A549 (cell line): ENCODE measurements around the gene MAPKAP1. TPM values are rescaled to one million over a fixed set of nuclear protein-coding genes. Genes with fewer than 3 reads are reported as not detected.

ENCODE experiments used
- ATAC-seq, 2 experiments: fragments of 200-7000 bp in 1 of 2; fragments of >200 bp in 1 of 2; cut with Nextera tagmentation in 1 of 2; cut with Tn5 transposase in 1 of 2; 3 replicates each; pipeline versions ENCODE4 v1.8.0 to v1.9.1; 2018 to 2020; ENCODE audit warnings: mild to moderate bottlenecking in 1 of 2, moderate library complexity in 1 of 2
- CTCF ChIA-PET: fragments of 300-600 bp; sonication (Branson Sonifier 250); formaldehyde crosslinking; extraction: SDS; loops from one replicate; lab custom pipeline; 2021; ENCODE audit warnings: antibody characterized with exemption, inconsistent platforms; lab: Yijun Ruan, JAX
- POLR2A ChIA-PET: fragments of 350-600 bp; formaldehyde crosslinking; extraction: SDS; loops from one replicate; lab custom pipeline; 2021; ENCODE audit warnings: antibody characterized with exemption, inconsistent platforms; lab: Yijun Ruan, JAX
- DNase-seq, 2 experiments: peaks; one replicate each; pipeline versions ENCODE4 v3.0.0 to v3.0.0-alpha.2; 2011 to 2016; ENCODE audit warnings: low read depth in 1 of 2, low spot score in 1 of 2
- FAIRE-seq: peaks from 2 replicates; lab custom pipeline; 2011; peaks lifted over from hg19 to GRCh38; lab: Jason Lieb, UNC
- H3K27ac ChIP-seq, 2 experiments: fragments of >200 bp; sonication (Bioruptor Twin); formaldehyde crosslinking; 3 replicates each; pipeline ENCODE4 v1.5.1; 2016 to 2017
- H3K4me1 ChIP-seq: fragments of >200 bp; sonication (Bioruptor Twin); formaldehyde crosslinking; 3 replicates; pipeline ENCODE4 v1.6.1; 2016
- H3K4me2 ChIP-seq: fragments of >200 bp; sonication (Bioruptor Twin); formaldehyde crosslinking; 3 replicates; pipeline ENCODE4 v1.6.1; 2016
- H3K4me3 ChIP-seq: fragments of >200 bp; sonication (Bioruptor Twin); formaldehyde crosslinking; 3 replicates; pipeline ENCODE4 v1.5.1; 2016
- H3K9me3 ChIP-seq: fragments of >200 bp; sonication (Bioruptor Twin); formaldehyde crosslinking; 3 replicates; pipeline ENCODE4 v1.6.1; 2016
- BHLHE40 ChIP-seq: IDR thresholded peaks from 2 replicates; pipeline ENCODE4 v1.6.1; 2012; ENCODE audit warnings: low read depth, low read length, inconsistent platforms
- CBX2 ChIP-seq: fragments of 200-600 bp; sonication (generic); IDR thresholded peaks from 2 replicates; pipeline ENCODE4 v1.6.1; 2016; ENCODE audit warnings: low read depth, mild to moderate bottlenecking, borderline replicate concordance
- CHD2 ChIP-seq: fragments of 150-350 bp; IDR thresholded peaks from 2 replicates; pipeline ENCODE4 v1.6.1; 2014; ENCODE audit warnings: low read length; ENCODE audit not compliant: partially characterized antibody
- E2F6 ChIP-seq: IDR thresholded peaks from 2 replicates; pipeline ENCODE4 v1.6.1; 2012; ENCODE audit warnings: low read depth, borderline replicate concordance
- EHF ChIP-seq: fragments of 250-450 bp; sonication (Bioruptor Pico); IDR thresholded peaks from 2 replicates; pipeline ENCODE4 v1.5.0; 2020; ENCODE audit warnings: mild to moderate bottlenecking
- FOSB ChIP-seq: fragments of 250-450 bp; sonication (Bioruptor Pico); IDR thresholded peaks from 2 replicates; pipeline ENCODE4 v1.5.0; 2020; ENCODE audit warnings: mild to moderate bottlenecking, moderate library complexity
- FOXS1 ChIP-seq: fragments of 250-450 bp; sonication (Bioruptor Pico); IDR thresholded peaks from 2 replicates; pipeline ENCODE4 v1.5.0; 2020; ENCODE audit warnings: mild to moderate bottlenecking, moderate library complexity
- HDAC2 ChIP-seq: fragments of 200-600 bp; sonication (generic); IDR thresholded peaks from 2 replicates; pipeline ENCODE4 v1.6.1; 2016
- HEYL ChIP-seq: fragments of 250-450 bp; sonication (Bioruptor Pico); IDR thresholded peaks from 2 replicates; pipeline ENCODE4 v1.8.0; 2021; ENCODE audit warnings: mild to moderate bottlenecking, moderate library complexity
- HOXA7 ChIP-seq: fragments of 250-450 bp; sonication (Bioruptor Pico); IDR thresholded peaks from 2 replicates; pipeline ENCODE4 v1.5.0; 2020; ENCODE audit warnings: mild to moderate bottlenecking, moderate library complexity
- HOXB13 ChIP-seq: fragments of 250-450 bp; sonication (Bioruptor Pico); IDR thresholded peaks from 2 replicates; pipeline ENCODE4 v1.5.0; 2020; ENCODE audit warnings: low read depth, mild to moderate bottlenecking, moderate library complexity
- KDM5A ChIP-seq: fragments of 200-600 bp; sonication (generic); IDR thresholded peaks from 2 replicates; pipeline ENCODE4 v1.6.1; 2016; ENCODE audit warnings: antibody characterized with exemption, mild to moderate bottlenecking
- MAFK ChIP-seq: fragments of 450-650 bp; IDR thresholded peaks from 2 replicates; pipeline ENCODE4 v1.6.1; 2014; ENCODE audit not compliant: partially characterized antibody
- MAZ ChIP-seq: fragments of 150-350 bp; IDR thresholded peaks from 2 replicates; pipeline ENCODE4 v1.6.1; 2014; ENCODE audit warnings: antibody characterized with exemption, low read depth, low read length, borderline replicate concordance
- NFE2L2 ChIP-seq: fragments of 150-350 bp; conservative IDR thresholded peaks from 2 replicates; pipeline ENCODE4 v1.6.1; 2014; ENCODE audit warnings: low read length
- RCOR1 ChIP-seq: fragments of 150-350 bp; IDR thresholded peaks from 2 replicates; pipeline ENCODE4 v1.6.1; 2014; ENCODE audit warnings: antibody characterized with exemption, low read length, low read depth
- RNF2 ChIP-seq: fragments of 200-600 bp; sonication (generic); IDR thresholded peaks from 2 replicates; pipeline ENCODE4 v1.6.1; 2016; ENCODE audit warnings: low read depth, mild to moderate bottlenecking, antibody characterized with exemption, moderate library complexity, borderline replicate concordance
- TFCP2L1 ChIP-seq: fragments of 250-450 bp; sonication (Bioruptor Pico); IDR thresholded peaks from 2 replicates; pipeline ENCODE4 v1.5.0; 2021; ENCODE audit warnings: mild to moderate bottlenecking
- ZC3H11A ChIP-seq: fragments of 450-650 bp; IDR thresholded peaks from 2 replicates; pipeline ENCODE4 v1.6.1; 2014; ENCODE audit warnings: antibody characterized with exemption, mild to moderate bottlenecking
- ZFP36 ChIP-seq: fragments of 450-650 bp; IDR thresholded peaks from 2 replicates; pipeline ENCODE4 v1.6.1; 2014; ENCODE audit warnings: borderline replicate concordance; ENCODE audit not compliant: partially characterized antibody
- WGBS: methylation state at CpG from one replicate; pipeline ENCODE4 v1.1.6; 2017; ENCODE audit errors: missing lambda C conversion rate; 5-methylcytosine and 5-hydroxymethylcytosine counted together
- polyA plus RNA-seq, 4 experiments: library from polyadenylated mRNA; depleted of rRNA in 3 of 4; stranded (reverse); fragments of >200 nt; fragmentation: RNase III in 1 of 4; extraction: RNeasy Plus Mini Kit Qiagen cat#74134 plus additional on column Dnase treatment in 1 of 4; gene quantifications; 2 replicates in 3 of 4; 3 replicates in 1 of 4; pipeline ENCODE4 v1.2.3, GENCODE V29; 2011 to 2017
- TF ChIP-seq, protein P1 (sequence below): fragments of 250-450 bp; sonication (Bioruptor Pico); IDR thresholded peaks from 2 replicates; pipeline ENCODE4 v1.5.0; 2021; ENCODE audit warnings: mild to moderate bottlenecking, moderate library complexity, borderline replicate concordance
- TF ChIP-seq, protein P2 (sequence below): IDR thresholded peaks from 2 replicates; pipeline ENCODE4 v1.6.1; 2012

MAPKAP1 gene
- polyA plus RNA-seq, 2 of the 4 experiments (the other 2 are of a cell fraction), result 49.9 to 119 TPM

GRCh38 chr9:125548141-125548540 lies 158.9 kb downstream of the MAPKAP1 start:
- Histone ChIP-seq H3K9me3 (no peaks in the 10 kb centered on the region), H3K4me3 (no peak overlapping the region), H3K4me2 (no peak overlapping the region), H3K4me1 (peaks cover 18% of the 10 kb centered on the region; the same call in 2 of the 3 replicates), H3K27ac (no peak overlapping the region)
- ATAC-seq (no peak), DNase-seq (no peak), FAIRE-seq (no peak)
- ChIA-PET CTCF (interaction anchor here (0.6 to 1.7 kb wide), 5 partner anchors 10 to 1018 kb away, joined by 3 to 13 read pairs (median 4); no protein-coding TSS in a partner anchor), POLR2A (no interaction called here)
- WGBS, result 81% methylated on average over 5 of the region's 5 CpGs
- TF ChIP-seq NFE2L2, result no peak
- TF ChIP-seq EHF (CRISPR knock-in tag), result no peak
- no peak for TF ChIP-seq BHLHE40
- no peak for TF ChIP-seq RNF2
- no peak for TF ChIP-seq RCOR1
- no peak for TF ChIP-seq FOSB
- no peak for TF ChIP-seq HDAC2
- TF ChIP-seq KDM5A, result no peak
- TF ChIP-seq, protein P1, sequence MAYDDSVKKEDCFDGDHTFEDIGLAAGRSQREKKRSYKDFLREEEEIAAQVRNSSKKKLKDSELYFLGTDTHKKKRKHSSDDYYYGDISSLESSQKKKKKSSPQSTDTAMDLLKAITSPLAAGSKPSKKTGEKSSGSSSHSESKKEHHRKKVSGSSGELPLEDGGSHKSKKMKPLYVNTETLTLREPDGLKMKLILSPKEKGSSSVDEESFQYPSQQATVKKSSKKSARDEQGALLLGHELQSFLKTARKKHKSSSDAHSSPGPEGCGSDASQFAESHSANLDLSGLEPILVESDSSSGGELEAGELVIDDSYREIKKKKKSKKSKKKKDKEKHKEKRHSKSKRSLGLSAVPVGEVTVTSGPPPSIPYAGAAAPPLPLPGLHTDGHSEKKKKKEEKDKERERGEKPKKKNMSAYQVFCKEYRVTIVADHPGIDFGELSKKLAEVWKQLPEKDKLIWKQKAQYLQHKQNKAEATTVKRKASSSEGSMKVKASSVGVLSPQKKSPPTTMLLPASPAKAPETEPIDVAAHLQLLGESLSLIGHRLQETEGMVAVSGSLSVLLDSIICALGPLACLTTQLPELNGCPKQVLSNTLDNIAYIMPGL (CRISPR knock-in tag), result no peak
- TF ChIP-seq ZC3H11A, result no peak
- TF ChIP-seq HEYL, result no peak

DNA sequence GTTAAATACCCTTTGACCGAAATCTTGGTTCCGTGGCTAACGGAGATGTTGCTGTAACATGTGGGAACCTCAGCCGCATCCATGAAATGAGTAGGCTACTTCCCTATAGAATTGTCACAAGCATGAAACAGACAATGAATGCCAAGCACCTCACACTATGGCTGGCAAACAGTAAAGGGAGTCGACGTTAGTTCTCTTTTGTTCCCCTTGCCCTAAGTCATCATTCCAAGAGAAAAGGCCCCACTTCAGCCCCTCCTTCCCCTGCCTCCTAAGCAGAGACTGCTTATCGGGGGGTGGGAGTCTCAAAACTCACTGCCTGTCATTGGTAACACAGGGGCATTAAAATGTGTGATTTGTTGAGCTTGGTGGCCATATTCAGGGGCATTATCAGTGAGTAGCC lies 159.6 kb downstream of the MAPKAP1 start:
- POLR2A ChIA-PET, result no interaction called here
- WGBS, result 96% methylated on average over 7 of the region's 7 CpGs
- FAIRE-seq (no peak), DNase-seq (no peak), ATAC-seq (no peak)
- Histone ChIP-seq H3K27ac (no peak overlapping the region), H3K4me1 (peaks cover 25% of the 10 kb centered on the region; the same call in 2 of the 3 replicates), H3K4me2 (no peak overlapping the region), H3K4me3 (no peak overlapping the region), H3K9me3 (no peaks in the 10 kb centered on the region)
- CTCF ChIA-PET, result interaction anchor here (0.7 to 1.7 kb wide), 4 partner anchors 11 to 55 kb away, joined by 3 to 13 read pairs (median 4); no protein-coding TSS in a partner anchor
- no peak for TF ChIP-seq ZFP36
- no peak for TF ChIP-seq HOXB13
- TF ChIP-seq, protein P2, sequence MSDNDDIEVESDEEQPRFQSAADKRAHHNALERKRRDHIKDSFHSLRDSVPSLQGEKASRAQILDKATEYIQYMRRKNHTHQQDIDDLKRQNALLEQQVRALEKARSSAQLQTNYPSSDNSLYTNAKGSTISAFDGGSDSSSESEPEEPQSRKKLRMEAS, result no peak
- no peak for TF ChIP-seq CHD2
- no peak for TF ChIP-seq MAFK
- no peak for TF ChIP-seq CBX2
- TF ChIP-seq FOXS1, result no peak
- TF ChIP-seq TFCP2L1 (CRISPR knock-in tag), result no peak
- TF ChIP-seq HOXA7, result no peak

DNA sequence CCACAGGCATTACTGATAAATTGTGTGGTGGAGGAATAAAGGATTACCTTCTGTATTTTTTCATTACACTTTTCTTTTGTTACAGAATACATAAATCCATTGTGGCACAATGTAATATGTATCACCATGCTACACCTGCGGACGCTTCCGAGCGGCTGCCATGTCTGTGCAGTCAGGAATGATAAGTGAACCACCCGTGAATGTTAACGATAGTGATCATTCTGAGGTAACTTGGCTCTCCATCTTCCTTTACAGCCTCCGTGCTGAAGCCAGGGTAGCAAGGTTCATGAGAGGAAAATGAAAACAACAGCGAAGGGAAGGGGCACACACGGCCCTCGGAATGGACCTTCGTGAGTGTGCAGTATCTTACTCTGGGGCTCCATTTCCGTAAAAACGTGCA lies 161.2 kb downstream of the MAPKAP1 start:
- TF ChIP-seq BHLHE40 (no peak), E2F6 (no peak), MAZ (no peak)
- ATAC-seq, result no peak
- Histone ChIP-seq H3K4me2 (no peak overlapping the region), H3K4me3 (no peak overlapping the region), H3K4me1 (peaks cover 30% of the 10 kb centered on the region), H3K9me3 (no peaks in the 10 kb centered on the region), H3K27ac (no peak overlapping the region)
- FAIRE-seq, result no peak
- POLR2A ChIA-PET, result no interaction called here
- CTCF ChIA-PET, result interaction anchor here (0.6 to 2.4 kb wide), 2 partner anchors 39 to 118 kb away, joined by 3 to 5 read pairs; no protein-coding TSS in a partner anchor
- WGBS, result 95% methylated on average over 13 of the region's 13 CpGs
- no peak for DNase-seq
